ENCODE results near the gene HSPBP1.
A peak's percentile ranks its signal among the peaks of the same experiment; 100 is the strongest.

DNA sequence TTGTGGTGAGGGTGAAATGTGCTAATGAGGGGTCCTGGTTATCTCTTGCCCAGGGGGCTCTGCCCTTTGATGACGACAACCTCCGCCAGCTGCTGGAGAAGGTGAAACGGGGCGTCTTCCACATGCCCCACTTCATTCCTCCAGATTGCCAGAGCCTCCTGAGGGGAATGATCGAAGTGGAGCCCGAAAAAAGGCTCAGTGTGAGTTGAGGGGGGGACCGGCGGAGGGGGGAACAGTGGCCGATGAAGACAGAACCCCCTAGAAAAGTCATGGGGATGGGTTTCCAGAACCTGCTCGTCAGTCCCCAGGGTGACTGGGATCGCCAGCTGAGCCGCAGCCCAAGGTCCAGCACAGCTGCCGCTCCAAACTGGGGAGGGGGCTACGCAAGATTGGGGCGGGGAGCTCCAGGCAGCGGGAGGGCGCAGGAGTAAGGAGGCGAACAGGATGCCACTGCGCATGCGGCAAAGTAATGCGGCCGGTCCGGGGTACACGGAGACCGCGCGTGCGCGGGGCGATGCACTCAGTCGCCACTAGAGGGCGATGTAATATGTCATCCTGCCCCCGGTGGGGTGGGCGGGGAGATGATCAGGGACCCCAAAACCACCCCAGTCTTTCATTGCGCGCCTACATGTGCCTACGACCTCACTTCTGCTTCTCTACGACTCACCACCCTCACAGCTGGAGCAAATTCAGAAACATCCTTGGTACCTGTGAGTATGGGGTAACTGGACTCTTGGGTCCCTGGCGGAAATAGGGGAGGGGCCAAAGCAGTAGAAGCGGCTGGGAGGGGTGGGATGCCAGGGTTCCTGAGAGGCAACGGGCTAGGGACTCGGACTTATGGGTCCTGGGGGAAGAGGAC is 21.8 kb upstream of the HSPBP1 start:
- TF ChIP-seq CTCF (IDR thresholded peaks at IDR 0.05; ENCODE audit: poor library complexity, severe bottlenecking) (peak; percentile 94), REST (IDR thresholded peaks at IDR 0.05; ENCODE audit: borderline replicate concordance) (no peak), POLR2AphosphoS5 (IDR thresholded peaks at IDR 0.05) (peak; percentile 12), MXI1 (conservative IDR thresholded peaks at IDR 0.05; ENCODE audit: poor library complexity, severe bottlenecking) (no peak), EP300 (conservative IDR thresholded peaks at IDR 0.05; ENCODE audit: poor library complexity, severe bottlenecking) (no peak)

Measured in neural cell (in vitro differentiated cells).